Measurements from ENCODE around the gene NTRK2.

Gene NTRK2

GRCh38 chr9:84949971-84950370 lies 280.4 kb downstream of the NTRK2 start:
- no peak for DNase-seq

DNA sequence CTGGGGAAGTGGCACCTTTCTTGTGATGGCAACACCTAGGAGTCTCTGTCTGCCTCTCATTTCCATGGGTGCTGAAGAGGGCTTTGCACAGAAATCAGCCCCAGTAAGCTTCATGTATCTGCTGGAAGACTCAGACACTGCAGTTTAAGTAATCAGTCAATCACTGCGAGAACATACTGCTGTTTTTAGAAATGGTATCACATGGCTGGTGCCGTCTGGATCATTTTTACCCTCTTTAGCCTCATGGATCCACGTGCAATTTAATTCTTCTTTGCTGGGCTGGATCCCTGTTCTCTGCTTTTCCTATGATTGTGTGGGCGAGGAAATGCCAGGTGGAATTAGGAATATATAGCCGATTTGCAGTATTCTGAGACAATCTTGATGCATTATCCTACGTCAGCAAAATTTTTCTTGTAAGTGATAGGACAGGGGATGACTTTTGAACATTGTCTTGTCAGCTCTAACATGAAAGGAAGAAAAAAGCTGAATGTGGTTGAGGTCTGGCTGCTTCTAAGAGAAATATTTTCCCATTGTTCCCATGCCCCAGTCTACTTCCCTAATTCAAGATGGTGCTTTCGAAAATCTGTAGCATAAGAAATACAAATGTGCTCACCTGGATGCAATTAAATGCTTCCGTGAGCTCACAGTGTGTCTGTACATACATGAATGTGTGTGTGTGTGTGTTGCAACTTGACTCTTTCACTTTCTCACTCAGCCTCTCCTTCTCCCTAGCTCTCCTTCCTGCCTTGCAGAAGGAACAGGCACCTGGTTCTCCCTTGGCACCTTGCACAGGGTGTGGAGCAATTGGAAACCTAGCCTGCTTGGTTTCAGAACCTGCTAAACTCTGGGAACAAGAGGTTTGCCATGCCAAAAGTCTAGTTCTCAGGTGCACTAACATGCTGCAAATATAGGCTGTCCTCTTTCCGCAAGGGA lies 281.6 kb downstream of the NTRK2 start:
- no peak for DNase-seq

GRCh38 chr9:84953252-84953773 lies 283.8 kb downstream of the NTRK2 start:
- DNase-seq = no peak

DNA sequence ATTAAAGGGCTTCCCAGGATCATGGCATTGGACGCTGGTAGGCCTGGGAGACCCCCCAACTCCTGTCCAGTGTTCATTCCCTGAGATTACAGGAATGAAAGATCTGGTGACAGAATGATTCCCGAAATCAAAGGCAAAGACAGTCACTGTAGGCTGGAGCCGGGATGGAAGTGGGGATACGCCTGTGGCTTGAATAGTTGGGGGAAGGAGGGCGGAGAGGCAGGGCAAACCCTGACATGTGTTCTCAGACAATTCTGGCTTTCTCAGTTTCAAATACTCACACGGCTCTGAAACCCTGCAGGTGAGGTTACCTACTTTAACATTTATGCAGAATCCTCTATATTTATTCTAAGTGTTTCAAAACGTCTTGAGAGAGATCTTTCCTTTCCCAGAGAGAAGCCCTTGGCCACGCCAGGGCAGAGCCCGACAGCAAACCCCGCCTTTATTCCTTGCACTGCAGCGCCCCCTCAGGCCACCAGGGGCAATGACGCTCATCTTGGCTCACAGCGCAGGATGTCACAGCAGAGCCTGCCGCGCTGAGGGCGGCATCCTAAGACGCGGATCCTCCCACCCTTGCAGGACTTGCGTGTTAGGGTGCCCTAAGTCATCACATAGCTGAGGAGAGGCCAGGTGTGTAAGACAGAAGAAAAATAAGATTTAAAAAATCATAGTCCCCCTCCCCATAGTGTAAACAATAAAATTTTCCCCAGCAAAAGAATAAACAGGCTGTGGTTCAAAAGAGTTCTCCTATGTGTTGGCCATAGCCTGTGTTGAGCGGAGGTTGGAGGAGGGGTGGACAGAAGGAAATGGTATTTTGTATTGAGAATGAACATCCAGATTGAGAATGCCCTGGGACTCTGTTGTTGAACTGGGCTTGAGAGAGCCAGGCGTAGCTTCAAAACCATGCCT lies 284.5 kb downstream of the NTRK2 start:
- DNase-seq = peak; percentile 20

- DNase-seq = no peak
Observed at GRCh38 chr9:84955155-84955554, 285.6 kb downstream of the NTRK2 start.

GRCh38 chr9:84955971-84956370 lies 286.4 kb downstream of the NTRK2 start:
- no peak for DNase-seq

GRCh38 chr9:84959339-84959738 lies 289.8 kb downstream of the NTRK2 start:
- DNase-seq = no peak

DNA sequence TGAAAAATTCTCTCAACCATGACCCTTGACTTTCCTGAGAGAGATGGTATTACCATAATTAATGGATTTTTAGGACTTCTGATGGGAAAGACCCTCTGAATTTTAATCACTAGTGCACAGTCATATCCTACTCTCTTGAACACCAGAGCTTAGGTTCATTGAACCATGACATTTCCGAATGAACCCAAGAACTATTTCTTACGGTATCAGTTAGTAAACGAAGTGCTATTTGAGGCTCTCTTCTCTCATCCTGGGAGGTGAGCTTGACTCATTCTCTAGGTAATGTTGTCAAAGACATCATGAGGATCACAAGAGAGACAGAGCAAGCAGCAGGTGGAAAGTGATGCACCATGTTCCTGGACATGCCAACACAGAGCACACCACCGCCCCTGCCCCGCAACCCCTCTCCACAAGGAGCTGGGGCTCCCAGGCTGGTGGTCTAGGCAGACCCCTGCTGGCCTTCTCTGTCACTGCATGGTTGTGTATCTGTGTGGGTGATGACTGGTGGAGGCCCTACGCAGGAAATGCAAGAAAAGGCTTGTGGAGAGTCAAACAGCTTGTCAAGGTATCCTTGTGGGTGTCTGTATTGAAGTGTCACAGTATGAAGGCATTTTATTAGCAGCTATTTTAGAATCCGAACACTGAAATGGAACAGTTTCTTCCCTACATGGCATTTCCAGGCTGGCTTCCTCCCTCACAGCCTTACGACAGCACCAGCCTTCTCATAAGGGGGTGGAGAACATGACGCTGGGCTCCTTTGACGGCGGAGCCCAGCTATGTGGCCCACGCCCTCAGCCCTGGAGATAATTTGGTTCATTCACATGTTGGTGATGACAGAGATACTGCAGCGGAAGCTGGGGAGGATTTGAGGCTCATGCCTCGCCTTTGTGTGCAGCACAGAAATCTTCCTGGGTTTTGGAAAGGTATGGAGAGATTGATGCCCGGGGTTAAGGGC lies 297.6 kb downstream of the NTRK2 start:
- DNase-seq = no peak

DNA sequence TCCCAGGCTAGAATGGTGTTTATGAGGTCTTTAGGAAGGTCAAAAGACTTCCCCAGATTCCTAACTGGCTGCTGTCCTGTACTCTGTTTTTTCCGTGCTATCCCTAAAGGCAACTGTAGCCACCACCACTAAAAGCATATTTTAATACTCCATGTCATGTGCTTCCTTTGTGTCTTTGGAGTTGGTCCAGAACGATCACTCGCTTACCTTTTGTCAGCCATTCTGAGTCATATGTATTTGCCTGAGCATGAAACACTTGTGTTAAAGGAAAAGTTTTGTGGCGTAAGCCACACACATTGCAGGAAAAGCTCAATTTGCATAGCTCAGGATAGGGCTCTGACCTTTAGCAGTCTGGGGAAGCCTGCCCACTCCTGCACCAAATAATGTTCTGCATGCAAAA lies 299.6 kb downstream of the NTRK2 start:
- no peak for DNase-seq

- no peak for DNase-seq
Observed at GRCh38 chr9:84969736-84970135, 300.2 kb downstream of the NTRK2 start.

- DNase-seq = no peak
Observed at GRCh38 chr9:84970432-84970831, 300.9 kb downstream of the NTRK2 start.

DNA sequence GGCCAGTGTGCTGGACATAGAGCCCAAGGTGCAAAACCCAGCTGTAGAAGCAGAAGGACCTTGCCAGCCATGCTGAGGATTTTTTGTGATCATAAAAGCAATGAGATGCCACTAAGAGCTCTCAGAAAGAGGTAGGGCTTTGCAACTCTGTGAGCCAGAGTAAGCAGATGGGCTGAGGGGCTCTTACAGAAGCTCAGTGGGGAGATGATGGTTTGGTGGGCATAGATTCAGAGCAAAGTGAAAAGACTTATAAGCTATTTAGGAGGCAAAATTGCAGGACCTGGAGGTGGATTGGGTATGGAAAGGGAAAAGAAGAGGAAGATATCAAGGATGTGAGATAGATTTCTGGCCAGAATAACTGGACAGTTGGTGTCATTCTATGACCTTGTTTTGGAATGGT lies 302.0 kb downstream of the NTRK2 start:
- DNase-seq = no peak

DNA sequence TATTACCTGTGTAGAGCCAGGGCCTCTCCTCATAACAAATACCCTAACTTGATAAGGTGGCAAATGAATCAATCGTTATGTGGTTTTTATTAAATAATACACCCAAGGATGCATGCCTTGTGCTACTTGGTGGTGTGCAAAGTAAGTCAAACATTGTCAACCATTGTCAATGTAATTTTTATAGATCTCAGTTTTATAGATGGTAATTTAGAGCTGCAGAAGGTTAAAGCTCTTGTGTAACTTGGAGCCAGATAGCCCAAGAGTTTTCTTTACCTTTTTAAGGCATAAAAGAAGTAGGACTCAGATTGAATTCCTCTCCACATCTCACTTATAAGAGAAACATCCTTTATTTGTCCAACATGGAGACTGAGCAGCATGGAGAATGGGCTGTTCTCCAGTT lies 304.7 kb downstream of the NTRK2 start:
- DNase-seq = no peak

DNA sequence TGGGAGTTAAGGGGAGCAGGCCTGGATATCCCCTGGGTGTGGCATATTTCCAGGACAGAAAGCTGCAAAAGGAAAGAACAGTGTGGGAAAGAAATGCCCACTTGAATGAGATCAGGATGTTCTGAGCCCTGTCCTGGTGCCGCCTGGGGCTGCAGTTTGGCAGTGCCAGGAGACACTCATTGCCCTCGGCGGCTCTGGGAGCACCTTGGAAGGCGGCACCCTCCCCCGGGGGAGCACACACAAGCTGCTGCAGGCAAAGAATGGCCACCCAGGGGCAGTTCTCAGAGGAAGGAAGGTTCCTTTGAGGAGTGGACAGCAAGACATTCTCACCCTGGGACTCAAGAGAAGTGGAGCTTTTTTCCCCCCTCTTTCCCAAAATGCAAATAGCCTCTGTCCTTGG lies 305.3 kb downstream of the NTRK2 start:
- no peak for DNase-seq

- no peak for DNase-seq
Observed at GRCh38 chr9:84975926-84976325, 306.4 kb downstream of the NTRK2 start.

- no peak for DNase-seq
Observed at GRCh38 chr9:84978661-84979060, 309.1 kb downstream of the NTRK2 start.

DNA sequence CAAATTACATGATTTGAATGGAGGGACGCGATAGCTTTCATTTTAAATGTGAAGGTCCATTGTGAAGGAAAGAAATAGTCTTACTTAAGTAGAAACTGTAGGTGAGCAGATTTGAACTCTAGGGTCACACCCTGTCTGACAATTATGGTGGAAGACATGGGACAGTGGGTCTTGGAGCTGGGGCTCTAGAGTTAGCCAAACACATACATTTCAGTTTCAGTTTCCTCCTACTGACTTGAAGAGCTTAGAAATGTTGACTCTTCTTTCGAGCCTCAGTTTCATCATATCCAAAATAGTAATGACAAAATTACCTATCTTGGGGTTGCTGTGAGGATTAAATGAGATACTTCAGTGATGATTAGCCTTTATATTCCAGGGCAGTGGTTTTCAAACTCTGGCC lies 314.2 kb downstream of the NTRK2 start:
- no peak for DNase-seq

DNA sequence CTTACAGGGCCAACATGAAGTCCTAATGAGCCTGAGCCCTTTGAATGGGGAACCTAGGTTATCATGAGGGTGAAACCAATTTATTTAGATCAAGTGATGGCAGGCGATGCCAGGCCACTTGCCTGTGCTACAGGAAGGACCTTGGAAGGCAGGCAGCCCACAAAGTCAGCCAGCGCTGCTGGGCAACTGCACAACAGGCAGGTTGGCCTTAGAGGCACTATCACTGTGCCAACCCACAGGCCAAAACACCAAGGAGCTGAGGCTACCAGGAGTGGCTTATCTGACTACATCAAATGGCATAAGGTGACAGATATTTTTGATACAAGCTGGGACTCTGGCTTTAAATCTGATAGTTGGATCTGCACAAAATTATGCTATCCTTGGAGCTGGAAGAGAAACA lies 319.1 kb downstream of the NTRK2 start:
- no peak for DNase-seq

DNA sequence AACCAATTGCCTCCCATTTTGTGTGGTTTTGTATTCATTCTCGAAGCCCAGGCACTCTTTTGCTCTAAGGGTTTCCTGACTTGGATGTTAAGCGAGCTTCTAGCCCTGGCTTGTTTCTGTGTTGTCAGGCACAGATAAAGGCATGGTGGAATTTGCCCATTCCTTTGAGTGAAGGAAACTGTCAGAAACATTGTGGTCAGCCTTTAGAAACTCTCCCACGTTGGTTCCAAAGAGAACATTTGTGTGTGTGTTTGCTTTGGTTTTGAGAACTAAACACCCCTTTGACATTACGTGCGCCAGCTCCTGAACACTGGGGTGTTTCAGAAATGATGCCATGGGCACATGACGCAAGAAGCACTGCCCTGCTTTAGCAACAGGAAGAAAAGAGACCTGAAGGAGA lies 320.9 kb downstream of the NTRK2 start:
- DNase-seq = no peak

- DNase-seq = no peak
Observed at GRCh38 chr9:84990850-84991513, 321.5 kb downstream of the NTRK2 start.

DNA sequence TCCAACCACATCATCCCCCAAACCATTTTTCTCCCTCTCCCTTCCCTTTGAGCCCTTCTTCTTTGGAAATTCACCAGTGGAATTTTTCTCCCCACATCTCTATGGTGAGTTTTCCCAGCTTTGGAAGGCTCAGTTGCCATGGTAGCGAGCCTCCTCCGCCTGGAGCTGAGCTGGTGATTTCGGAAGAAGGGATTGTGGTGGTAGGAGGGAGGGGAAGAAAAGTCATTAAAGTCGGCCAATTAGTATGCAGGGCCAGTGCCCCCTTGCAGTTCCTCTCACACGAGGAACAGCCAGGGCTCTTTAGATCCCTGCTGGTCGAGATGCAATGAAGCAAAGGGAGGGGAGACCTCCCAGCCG lies 322.0 kb downstream of the NTRK2 start:
- no peak for DNase-seq

DNA sequence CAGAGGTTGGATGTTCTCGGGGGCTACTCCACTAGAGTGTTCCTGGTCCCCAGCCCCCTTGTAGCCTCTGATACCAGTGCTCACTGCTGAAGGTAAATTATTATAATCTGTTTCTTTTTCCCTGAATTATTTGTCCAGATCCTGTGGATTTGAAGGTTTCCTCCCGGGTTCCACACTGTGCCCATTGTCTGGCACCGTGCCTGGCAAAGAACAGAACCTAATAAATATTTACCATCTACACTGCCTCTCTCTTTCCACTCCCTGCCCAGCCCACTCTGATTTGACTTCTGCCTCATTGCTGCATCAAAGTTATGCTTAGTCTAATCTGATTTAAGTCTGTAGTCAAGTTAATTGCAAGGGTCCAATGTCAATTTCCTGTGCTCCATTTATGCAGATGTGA lies 322.9 kb downstream of the NTRK2 start:
- DNase-seq = no peak

Measured in stimulated activated CD4-positive, alpha-beta T cell treated with anti-CD3 and anti-CD28 coated beads, Interleukin-12 subunit alpha, Interleukin-12 subunit beta, amount 100 ng/mL, for 4 hours (primary cell).